Esophagus squamous epithelium (tissue), 5 donors: ENCODE results near the gene ADGRD1. TPM values are rescaled to one million over a fixed set of nuclear protein-coding genes. Genes with fewer than 3 reads are reported as not detected.

Experiments used
- DNase-seq: peaks from one replicate; lab custom pipeline; 2025; lab: John Stamatoyannopoulos, UW
- H3K27ac ChIP-seq, 4 donors: fragments of 200-600 bp; sonication (generic); one replicate each; pipeline ENCODE4 v1.5.1; 2016 to 2019; ENCODE audit warnings: mild to moderate bottlenecking in 1 of 4
- H3K27me3 ChIP-seq, 4 donors: fragments of 200-600 bp; sonication (generic); 1 replicate in 3 of 4; 2 replicates in 1 of 4; pipeline versions ENCODE4 v1.5.1 to v1.6.0; 2017 to 2021; ENCODE audit warnings: antibody characterized with exemption in 1 of 4
- H3K36me3 ChIP-seq, 3 donors: fragments of 200-600 bp; sonication (generic); one replicate each; pipeline ENCODE4 v1.5.1; 2016 to 2019
- H3K4me1 ChIP-seq, 3 donors: fragments of 200-600 bp; sonication (generic); one replicate each; pipeline ENCODE4 v1.5.1; 2017 to 2019
- H3K4me3 ChIP-seq, 4 donors: fragments of 200-600 bp; sonication (generic); 1 replicate in 3 of 4; 2 replicates in 1 of 4; pipeline ENCODE4 v1.5.1; 2016 to 2019; ENCODE audit warnings: mild to moderate bottlenecking in 2 of 4, moderate library complexity in 1 of 4
- H3K9me3 ChIP-seq, 3 donors: fragments of 200-600 bp; sonication (generic); one replicate each; pipeline ENCODE4 v1.5.1; 2016 to 2019
- POLR2A ChIP-seq, 4 donors: fragments of 450-650 bp; IDR thresholded peaks; one replicate each; pipeline ENCODE4 v1.6.1; 2017; ENCODE audit warnings: antibody characterized with exemption in 4 of 4, mild to moderate bottlenecking in 4 of 4, moderate library complexity in 3 of 4
- WGBS, 2 donors: methylation state at CpG; one replicate each; pipeline ENCODE4 v1.1.5; 2018; 5-methylcytosine and 5-hydroxymethylcytosine counted together
- intact Hi-C: fragments of 100-400 bp; cut with DNase I; formaldehyde crosslinking; loops from one replicate; pipeline ENCODE4 v1.15.0; 2022
- total RNA-seq, 4 donors: library from RNA; depleted of rRNA; stranded (reverse); fragments of >200 nt; gene quantifications; one replicate each; pipeline ENCODE4 v1.1.0, GENCODE V29; 2016
- TF ChIP-seq, protein P1 (sequence below), 6 experiments: fragments of 450-650 bp in 4 of 6; fragments of 200-600 bp in 2 of 6; sonication (generic) in 2 of 6; IDR thresholded peaks; one replicate each; pipeline ENCODE4 v1.5.1; 2016 to 2019; ENCODE audit warnings: antibody characterized with exemption in 6 of 6, mild to moderate bottlenecking in 4 of 6, moderate library complexity in 4 of 6
- donor health status: DM: yes; HTN: yes; CAD: no.

The ADGRD1 gene
- total RNA-seq, 4 donors from 2014 or later = 2.2 to 28.2 (median 8.8) TPM

DNA sequence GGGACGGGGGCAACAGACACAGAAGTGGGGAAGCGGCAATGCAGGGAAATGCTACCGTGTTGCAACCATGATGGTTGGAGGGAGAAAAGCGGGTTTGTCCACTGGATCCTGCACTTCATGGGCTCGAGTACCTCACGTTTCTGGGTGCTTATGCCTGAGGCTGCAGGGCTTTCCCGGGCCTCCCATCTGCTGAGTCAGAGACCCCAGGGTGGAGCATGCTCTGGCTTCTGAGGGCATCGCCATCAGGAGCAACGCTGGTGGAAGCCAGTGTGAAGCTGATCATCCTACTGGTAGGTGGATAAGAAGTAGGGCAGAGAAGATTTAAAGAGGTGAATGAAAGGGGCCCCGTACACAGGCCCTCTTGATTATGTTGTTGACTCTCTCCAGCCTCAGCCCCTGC, 5.0 kb upstream of the ADGRD1 start:
- H3K4me1 ChIP-seq = peaks cover 0 to 21% (median 7%) of the 10 kb centered on the region in 3 donors
- H3K4me3 ChIP-seq = no peak overlapping the region
- H3K9me3 ChIP-seq = peaks cover 0 to 4% (median 0%) of the 10 kb centered on the region in 3 donors
- H3K36me3 ChIP-seq = no peaks in the 10 kb centered on the region
- intact Hi-C loops = no loop called here
- no peak overlapping the region for H3K27ac ChIP-seq
- H3K27me3 ChIP-seq = peaks cover 0 to 18% (median 0%) of the 10 kb centered on the region in 4 donors
- TF ChIP-seq, protein P1, sequence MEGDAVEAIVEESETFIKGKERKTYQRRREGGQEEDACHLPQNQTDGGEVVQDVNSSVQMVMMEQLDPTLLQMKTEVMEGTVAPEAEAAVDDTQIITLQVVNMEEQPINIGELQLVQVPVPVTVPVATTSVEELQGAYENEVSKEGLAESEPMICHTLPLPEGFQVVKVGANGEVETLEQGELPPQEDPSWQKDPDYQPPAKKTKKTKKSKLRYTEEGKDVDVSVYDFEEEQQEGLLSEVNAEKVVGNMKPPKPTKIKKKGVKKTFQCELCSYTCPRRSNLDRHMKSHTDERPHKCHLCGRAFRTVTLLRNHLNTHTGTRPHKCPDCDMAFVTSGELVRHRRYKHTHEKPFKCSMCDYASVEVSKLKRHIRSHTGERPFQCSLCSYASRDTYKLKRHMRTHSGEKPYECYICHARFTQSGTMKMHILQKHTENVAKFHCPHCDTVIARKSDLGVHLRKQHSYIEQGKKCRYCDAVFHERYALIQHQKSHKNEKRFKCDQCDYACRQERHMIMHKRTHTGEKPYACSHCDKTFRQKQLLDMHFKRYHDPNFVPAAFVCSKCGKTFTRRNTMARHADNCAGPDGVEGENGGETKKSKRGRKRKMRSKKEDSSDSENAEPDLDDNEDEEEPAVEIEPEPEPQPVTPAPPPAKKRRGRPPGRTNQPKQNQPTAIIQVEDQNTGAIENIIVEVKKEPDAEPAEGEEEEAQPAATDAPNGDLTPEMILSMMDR (IDR thresholded peaks at IDR 0.05) = no peak
- TF ChIP-seq POLR2A (IDR thresholded peaks at IDR 0.05) = no peak
- 79 to 91% methylated on average over 6 to 7 of the region's 10 CpGs for WGBS, 2 donors
- DNase-seq = no peak

DNA sequence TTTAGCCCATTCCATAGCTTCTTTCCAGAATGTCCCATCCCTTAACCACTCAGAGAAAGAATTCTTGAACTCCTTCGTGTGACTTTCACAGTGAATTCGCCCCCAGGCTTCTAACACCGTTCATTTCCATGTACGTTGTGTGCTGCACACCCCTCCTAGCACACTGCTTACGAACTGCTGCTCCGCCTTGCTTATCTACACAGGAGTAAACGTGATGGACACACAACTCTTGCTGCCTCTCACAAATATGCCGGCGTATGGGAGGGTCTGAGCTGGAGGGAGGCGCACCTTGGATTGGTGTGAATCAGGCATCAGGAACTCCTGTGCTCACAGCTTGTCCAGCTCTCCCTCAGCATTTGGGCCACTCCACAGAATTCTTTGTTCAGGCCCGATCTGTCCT, 3.9 kb upstream of the ADGRD1 start:
- H3K27ac ChIP-seq = no peak overlapping the region
- H3K27me3 ChIP-seq = peaks cover 0 to 27% (median 0%) of the 10 kb centered on the region in 4 donors
- no peak overlapping the region for H3K4me3 ChIP-seq
- DNase-seq = no peak
- TF ChIP-seq, protein P1 (IDR thresholded peaks at IDR 0.05) = no peak
- no peak for TF ChIP-seq POLR2A (IDR thresholded peaks at IDR 0.05)
- H3K36me3 ChIP-seq = no peaks in the 10 kb centered on the region
- H3K4me1 ChIP-seq = peaks cover 0 to 21% (median 7%) of the 10 kb centered on the region in 3 donors
- intact Hi-C loops = no loop called here
- WGBS, 2 donors = 89 to 92% methylated on average over 11 of the region's 11 CpGs
- peaks cover 0 to 3% (median 0%) of the 10 kb centered on the region in 3 donors for H3K9me3 ChIP-seq

DNA sequence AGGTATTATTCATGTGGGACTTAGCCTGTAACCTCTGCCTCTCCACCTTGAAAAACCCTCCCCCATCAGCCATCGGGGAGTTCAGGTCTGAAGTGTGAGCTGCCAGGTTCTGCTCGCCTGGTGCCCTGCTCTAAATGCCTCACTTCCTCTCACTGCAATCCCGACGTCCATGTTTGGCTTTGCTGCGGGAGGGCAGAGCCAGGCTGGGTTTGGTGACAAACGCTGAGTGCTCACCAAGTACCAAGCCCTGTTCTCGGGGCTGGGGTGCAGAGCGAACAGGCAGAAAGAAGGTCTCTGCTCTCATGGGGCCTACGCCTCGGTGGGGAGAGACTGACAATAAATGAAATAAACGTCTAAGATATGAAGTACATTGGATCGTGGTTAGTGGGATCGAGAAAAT, 2.1 kb upstream of the ADGRD1 start:
- H3K4me1 ChIP-seq = peaks cover 0 to 11% (median 3%) of the 10 kb centered on the region in 3 donors
- H3K27me3 ChIP-seq = peaks cover 0 to 30% (median 0%) of the 10 kb centered on the region in 4 donors
- 76 to 87% methylated on average over 5 to 8 of the region's 13 CpGs for WGBS, 2 donors
- no peak for DNase-seq
- TF ChIP-seq POLR2A (IDR thresholded peaks at IDR 0.05) = no peak
- TF ChIP-seq, protein P1 (IDR thresholded peaks at IDR 0.05) = no peak
- H3K27ac ChIP-seq = no peak overlapping the region
- no peaks in the 10 kb centered on the region for H3K9me3 ChIP-seq
- H3K4me3 ChIP-seq = no peak overlapping the region
- H3K36me3 ChIP-seq = no peaks in the 10 kb centered on the region
- intact Hi-C loops = no loop called here

DNA sequence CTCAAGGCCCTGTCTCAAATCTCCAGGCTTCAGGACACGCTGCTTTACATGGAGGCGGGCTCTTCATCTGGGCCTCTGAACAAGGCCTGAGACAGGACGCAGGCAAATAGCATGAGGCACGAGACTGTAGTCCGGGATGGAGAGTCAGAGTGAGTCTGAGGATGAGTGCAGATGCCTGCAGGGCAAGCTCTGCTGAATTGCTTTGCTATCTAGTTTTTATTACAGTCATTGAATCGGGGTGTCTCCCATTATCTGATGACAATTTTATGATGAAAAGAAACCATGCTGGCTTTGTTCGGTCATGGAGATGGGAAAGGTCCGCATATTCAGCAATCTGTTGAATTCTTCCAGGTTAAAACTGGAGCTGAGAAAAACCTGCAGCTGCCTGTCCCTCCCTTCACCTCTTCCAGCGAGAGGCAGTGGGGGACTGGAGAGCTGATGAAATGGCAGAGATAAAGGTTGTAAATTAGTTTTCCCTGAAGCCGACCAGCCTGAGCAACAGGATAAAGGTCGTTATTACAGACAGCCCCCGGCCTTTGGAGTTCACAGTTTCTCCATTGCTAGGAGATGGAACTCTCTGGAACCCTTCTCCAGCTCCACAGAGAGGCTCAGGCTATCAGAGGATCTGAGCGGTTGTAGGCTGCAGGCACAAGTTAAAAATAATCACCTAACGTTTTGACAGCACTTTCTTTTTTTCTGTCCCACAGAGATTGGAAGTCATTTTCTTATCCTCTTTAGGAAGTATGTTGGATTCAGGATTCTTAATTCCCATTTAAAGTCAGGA, 1.3 kb upstream of the ADGRD1 start:
- Histone ChIP-seq H3K27me3 (peaks cover 0 to 30% (median 0%) of the 10 kb centered on the region in 4 donors), H3K9me3 (no peaks in the 10 kb centered on the region), H3K4me1 (peaks cover 0 to 4% (median 0%) of the 10 kb centered on the region in 3 donors), H3K4me3 (no peak overlapping the region), H3K36me3 (no peaks in the 10 kb centered on the region), H3K27ac (peak overlapping the region in 3 of 4 donors; percentile 51 to 80 (median 78))
- no peak for DNase-seq
- TF ChIP-seq, protein P1 (IDR thresholded peaks at IDR 0.05) = no peak
- TF ChIP-seq POLR2A (IDR thresholded peaks at IDR 0.05) = no peak
- intact Hi-C loops = no loop called here
- WGBS, 2 donors = 59 to 63% methylated on average over 6 to 14 of the region's 14 CpGs

DNA sequence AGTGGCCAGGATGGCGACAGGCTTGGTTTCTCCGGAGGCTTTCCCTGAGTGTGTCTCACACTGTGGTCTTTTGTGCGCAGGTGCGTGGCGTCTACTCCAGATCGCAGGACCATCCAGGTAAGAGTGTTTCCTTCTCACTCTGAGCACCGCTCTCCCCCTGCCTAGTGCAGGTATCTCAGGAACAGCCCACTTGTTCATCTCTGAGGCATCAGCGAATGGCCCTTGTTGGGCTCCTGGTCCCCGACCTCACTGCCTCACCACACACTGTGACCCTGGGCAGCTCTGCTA, 781 bp downstream of the ADGRD1 start:
- H3K4me3 ChIP-seq = peak overlapping the region; percentile 18 to 66 (median 47)
- 54 to 75% methylated on average over 5 to 9 of the region's 9 CpGs for WGBS, 2 donors
- no peak for TF ChIP-seq POLR2A (IDR thresholded peaks at IDR 0.05)
- TF ChIP-seq, protein P1 (IDR thresholded peaks at IDR 0.05) = no peak
- peaks cover 0 to 4% (median 0%) of the 10 kb centered on the region in 3 donors for H3K4me1 ChIP-seq
- DNase-seq = no peak
- H3K9me3 ChIP-seq = no peaks in the 10 kb centered on the region
- no peaks in the 10 kb centered on the region for H3K36me3 ChIP-seq
- H3K27me3 ChIP-seq = peaks cover 0 to 30% (median 0%) of the 10 kb centered on the region in 4 donors
- peak overlapping the region; percentile 26 to 80 (median 64) for H3K27ac ChIP-seq
- intact Hi-C loops = no loop called here
